Measurements from ENCODE around the gene TMEM156. TPM values are rescaled to one million over a fixed set of nuclear protein-coding genes. Genes with fewer than 3 reads are reported as not detected.

TMEM156 gene
- total and polyA plus RNA-seq, 10 of the 15 experiments (the other 5 are each of a cell fraction or from before 2014, with no cell fraction given) = 20.8 to 48.3 (median 32.7) TPM

DNA sequence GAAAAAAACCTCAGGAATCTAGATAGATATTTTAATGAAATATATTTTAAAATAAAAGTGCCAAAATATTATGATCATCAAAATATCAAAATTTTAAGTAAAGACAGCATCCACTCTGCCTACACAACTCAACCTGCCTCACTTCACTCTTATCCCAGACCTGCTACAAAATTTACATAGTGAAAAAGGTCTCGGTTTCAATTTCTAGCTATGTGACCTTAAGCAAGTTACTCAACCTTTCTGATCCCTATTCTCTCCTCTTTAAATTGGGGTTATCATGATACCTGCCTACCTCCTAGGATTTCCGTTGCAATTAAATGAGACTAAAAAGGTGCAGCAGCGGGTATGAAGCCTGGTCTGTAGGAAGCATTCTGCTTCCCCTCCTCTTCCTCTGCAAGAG, 91.7 kb downstream of the TMEM156 start (continued):
- TF ChIP-seq, protein P1, sequence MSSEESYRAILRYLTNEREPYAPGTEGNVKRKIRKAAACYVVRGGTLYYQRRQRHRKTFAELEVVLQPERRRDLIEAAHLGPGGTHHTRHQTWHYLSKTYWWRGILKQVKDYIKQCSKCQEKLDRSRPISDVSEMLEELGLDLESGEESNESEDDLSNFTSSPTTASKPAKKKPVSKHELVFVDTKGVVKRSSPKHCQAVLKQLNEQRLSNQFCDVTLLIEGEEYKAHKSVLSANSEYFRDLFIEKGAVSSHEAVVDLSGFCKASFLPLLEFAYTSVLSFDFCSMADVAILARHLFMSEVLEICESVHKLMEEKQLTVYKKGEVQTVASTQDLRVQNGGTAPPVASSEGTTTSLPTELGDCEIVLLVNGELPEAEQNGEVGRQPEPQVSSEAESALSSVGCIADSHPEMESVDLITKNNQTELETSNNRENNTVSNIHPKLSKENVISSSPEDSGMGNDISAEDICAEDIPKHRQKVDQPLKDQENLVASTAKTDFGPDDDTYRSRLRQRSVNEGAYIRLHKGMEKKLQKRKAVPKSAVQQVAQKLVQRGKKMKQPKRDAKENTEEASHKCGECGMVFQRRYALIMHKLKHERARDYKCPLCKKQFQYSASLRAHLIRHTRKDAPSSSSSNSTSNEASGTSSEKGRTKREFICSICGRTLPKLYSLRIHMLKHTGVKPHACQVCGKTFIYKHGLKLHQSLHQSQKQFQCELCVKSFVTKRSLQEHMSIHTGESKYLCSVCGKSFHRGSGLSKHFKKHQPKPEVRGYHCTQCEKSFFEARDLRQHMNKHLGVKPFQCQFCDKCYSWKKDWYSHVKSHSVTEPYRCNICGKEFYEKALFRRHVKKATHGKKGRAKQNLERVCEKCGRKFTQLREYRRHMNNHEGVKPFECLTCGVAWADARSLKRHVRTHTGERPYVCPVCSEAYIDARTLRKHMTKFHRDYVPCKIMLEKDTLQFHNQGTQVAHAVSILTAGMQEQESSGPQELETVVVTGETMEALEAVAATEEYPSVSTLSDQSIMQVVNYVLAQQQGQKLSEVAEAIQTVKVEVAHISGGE (CRISPR knock-in tag; IDR thresholded peaks at IDR 0.05) = no peak
- no peak for TF ChIP-seq CEBPB (IDR thresholded peaks at IDR 0.05; ENCODE audit: borderline replicate concordance in 1 of 2, low read depth in 2 of 2, low read length in 2 of 2)

DNA sequence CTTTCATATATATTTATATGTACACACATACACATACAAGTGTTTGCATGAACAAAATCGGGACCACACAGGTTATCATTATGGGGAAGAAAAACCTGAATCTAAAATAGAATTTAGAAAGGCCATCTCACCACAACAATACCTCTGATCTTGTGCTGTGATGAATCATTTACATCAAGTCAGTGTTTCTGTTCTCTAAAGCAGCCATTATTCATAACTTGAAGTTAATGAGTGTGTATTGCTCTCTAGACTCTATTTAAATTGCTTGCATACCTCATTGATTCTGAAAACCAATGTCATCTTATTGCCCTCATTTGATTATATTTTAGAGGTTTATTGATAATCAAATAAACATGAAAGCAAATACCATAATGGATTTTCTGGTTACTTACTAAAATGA, 93.0 kb downstream of the TMEM156 start:
- intact Hi-C loops (cut with micrococcal nuclease; ENCODE audit: unreplicated experiment) = loop anchor here (5.0 kb wide), 2 partner anchors 43 to 93 kb away; partner anchors contain the start of gene TMEM156
- no peak for FAIRE-seq
- WGBS (ENCODE audit: insufficient coverage, insufficient replicate concordance, low lambda C conversion rate, missing lambda C conversion rate) = 0% methylated on average over 1 of the region's 1 CpG
- TF ChIP-seq TCF7 (IDR thresholded peaks at IDR 0.05; ENCODE audit: borderline replicate concordance) (peak; percentile 83), ESRRA (IDR thresholded peaks at IDR 0.05; ENCODE audit: low read length) (no peak), MYB (IDR thresholded peaks at IDR 0.05; ENCODE audit: borderline replicate concordance, low read depth, low read length) (no peak), EGR1 (IDR thresholded peaks at IDR 0.05; ENCODE audit: borderline replicate concordance in 1 of 2, low read depth in 2 of 2, low read length in 2 of 2) (no peak), YBX1 (IDR thresholded peaks at IDR 0.05) (no peak), NRF1 (conservative IDR thresholded peaks at IDR 0.05; ENCODE audit: low read depth, low read length) (no peak), DPF2 (IDR thresholded peaks at IDR 0.05) (peak; percentile 80), KAT2A (conservative IDR thresholded peaks at IDR 0.05; ENCODE audit: control insufficient read depth, low read depth, low read length) (no peak), ZNF274 (IDR thresholded peaks at IDR 0.05; ENCODE audit: insufficient read depth, insufficient read length) (no peak), IKZF1 (conservative IDR thresholded peaks at IDR 0.05) (peak; percentile 69), JUNB (IDR thresholded peaks at IDR 0.05) (peak; percentile 83), RELA (IDR thresholded peaks at IDR 0.05; ENCODE audit: borderline replicate concordance, partially characterized antibody) (no peak), FOXM1 (IDR thresholded peaks at IDR 0.05; ENCODE audit: low read depth, low read length) (peak; percentile 86; the same call in 1 of the 2 replicates), POLR2AphosphoS2 (IDR thresholded peaks at IDR 0.05; ENCODE audit: low read depth, low read length) (no peak), STAT1 (conservative IDR thresholded peaks at IDR 0.05) (no peak)
- TF ChIP-seq, protein P2, sequence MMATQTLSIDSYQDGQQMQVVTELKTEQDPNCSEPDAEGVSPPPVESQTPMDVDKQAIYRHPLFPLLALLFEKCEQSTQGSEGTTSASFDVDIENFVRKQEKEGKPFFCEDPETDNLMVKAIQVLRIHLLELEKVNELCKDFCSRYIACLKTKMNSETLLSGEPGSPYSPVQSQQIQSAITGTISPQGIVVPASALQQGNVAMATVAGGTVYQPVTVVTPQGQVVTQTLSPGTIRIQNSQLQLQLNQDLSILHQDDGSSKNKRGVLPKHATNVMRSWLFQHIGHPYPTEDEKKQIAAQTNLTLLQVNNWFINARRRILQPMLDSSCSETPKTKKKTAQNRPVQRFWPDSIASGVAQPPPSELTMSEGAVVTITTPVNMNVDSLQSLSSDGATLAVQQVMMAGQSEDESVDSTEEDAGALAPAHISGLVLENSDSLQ (IDR thresholded peaks at IDR 0.05) = no peak
- TF ChIP-seq, protein P3, sequence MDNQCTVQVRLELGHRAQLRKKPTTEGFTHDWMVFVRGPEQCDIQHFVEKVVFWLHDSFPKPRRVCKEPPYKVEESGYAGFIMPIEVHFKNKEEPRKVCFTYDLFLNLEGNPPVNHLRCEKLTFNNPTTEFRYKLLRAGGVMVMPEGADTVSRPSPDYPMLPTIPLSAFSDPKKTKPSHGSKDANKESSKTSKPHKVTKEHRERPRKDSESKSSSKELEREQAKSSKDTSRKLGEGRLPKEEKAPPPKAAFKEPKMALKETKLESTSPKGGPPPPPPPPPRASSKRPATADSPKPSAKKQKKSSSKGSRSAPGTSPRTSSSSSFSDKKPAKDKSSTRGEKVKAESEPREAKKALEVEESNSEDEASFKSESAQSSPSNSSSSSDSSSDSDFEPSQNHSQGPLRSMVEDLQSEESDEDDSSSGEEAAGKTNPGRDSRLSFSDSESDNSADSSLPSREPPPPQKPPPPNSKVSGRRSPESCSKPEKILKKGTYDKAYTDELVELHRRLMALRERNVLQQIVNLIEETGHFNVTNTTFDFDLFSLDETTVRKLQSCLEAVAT (IDR thresholded peaks at IDR 0.05) = no peak

More for the DNA sequence above, 93.0 kb downstream of the TMEM156 start:
- SMC1A ChIA-PET (ENCODE audit: uncharacterized antibody, unreplicated experiment) = interaction anchor here (0.6 kb wide), 1 partner anchor 45 kb away, joined by 3 read pairs; no protein-coding TSS in a partner anchor
- DNase-seq (ENCODE audit: low read depth, low spot score) (peak; percentile 68), ATAC-seq (peak; percentile 95)
- in situ Hi-C loops (cut with MboI) = no loop called here
- peaks cover 20% of the 10 kb centered on the region for H3K4me1 ChIP-seq (ENCODE audit: control insufficient read depth, insufficient read depth, low read length)
- H3K27ac ChIP-seq (ENCODE audit: control insufficient read depth, insufficient read depth) = no peak overlapping the region; the same call in 1 of the 2 replicates
- H3K9ac ChIP-seq (ENCODE audit: control insufficient read depth, insufficient read depth, low read length) = no peak overlapping the region
- no peak overlapping the region for H3K4me3 ChIP-seq
- POLR2A ChIA-PET = interaction anchor here (0.7 kb wide), 2 partner anchors 37 to 104 kb away, joined by 3 to 4 read pairs; no protein-coding TSS in a partner anchor
- RAD21 ChIA-PET (ENCODE audit: unreplicated experiment) = no interaction called here
- H3K9me3 ChIP-seq (replicated peaks; ENCODE audit: control insufficient read depth, insufficient read depth, low read length) = no peaks in the 10 kb centered on the region
- H3K4me2 ChIP-seq (ENCODE audit: control insufficient read depth, insufficient read depth) = no peak overlapping the region; the same call in 1 of the 2 replicates
- H2AFZ ChIP-seq (ENCODE audit: control insufficient read depth, low read depth, low read length) = no peak overlapping the region
- BruUV-seq (replicated peaks) = no TSS peak
- no peaks in the 10 kb centered on the region for H3K27me3 ChIP-seq (replicated peaks in 1 of 2; ENCODE audit: control insufficient read depth in 2 of 2, insufficient read depth in 2 of 2, low read length in 1 of 2)
- no peaks in the 10 kb centered on the region for H4K20me1 ChIP-seq (ENCODE audit: control insufficient read depth, insufficient read depth)
- H3K36me3 ChIP-seq (ENCODE audit: control insufficient read depth in 2 of 2, insufficient read depth in 2 of 2, low read length in 1 of 2) = no peaks in the 10 kb centered on the region
- no peaks in the 10 kb centered on the region for H3K79me2 ChIP-seq (ENCODE audit: control insufficient read depth, insufficient read depth, low read length)
- CTCF ChIA-PET = no interaction called here

Measured in GM12878 (cell line).